Kidney epithelial cell (primary cell): Measurements from ENCODE around the gene RPL7L1. TPM values are rescaled to one million over a fixed set of nuclear protein-coding genes. Genes with fewer than 3 reads are reported as not detected.

ENCODE experiments used
- DNase-seq: peaks from one replicate; pipeline ENCODE4 v3.0.0-alpha.2; 2010; ENCODE audit warnings: low read depth
- H3K27me3 ChIP-seq: 2 replicates; pipeline ENCODE4 v1.6.0; 2011; ENCODE audit warnings: low read length; ENCODE audit not compliant: control insufficient read depth, insufficient read depth
- H3K36me3 ChIP-seq: 2 replicates; pipeline ENCODE4 v1.5.1; 2011; ENCODE audit warnings: low read length; ENCODE audit not compliant: control insufficient read depth, insufficient read depth
- H3K4me3 ChIP-seq: 2 replicates; pipeline ENCODE4 v1.5.1; 2011; ENCODE audit warnings: low read depth, mild to moderate bottlenecking, control low read depth, low read length
- total RNA-seq: library from RNA; depleted of rRNA; stranded (reverse); fragments of >200 nt; gene quantifications from 2 replicates; pipeline ENCODE4 v1.2.3, GENCODE V29; 2015
- TF ChIP-seq, protein P1 (sequence below): IDR thresholded peaks from 2 replicates; pipeline ENCODE4 v1.5.1; 2011; ENCODE audit warnings: mild to moderate bottlenecking, moderate library complexity, low read length, control low read depth, inconsistent platforms; ENCODE audit not compliant: insufficient read depth, poor library complexity, severe bottlenecking

Gene RPL7L1
- total RNA-seq, 1 donor from 2014 or later: 107 TPM

DNA sequence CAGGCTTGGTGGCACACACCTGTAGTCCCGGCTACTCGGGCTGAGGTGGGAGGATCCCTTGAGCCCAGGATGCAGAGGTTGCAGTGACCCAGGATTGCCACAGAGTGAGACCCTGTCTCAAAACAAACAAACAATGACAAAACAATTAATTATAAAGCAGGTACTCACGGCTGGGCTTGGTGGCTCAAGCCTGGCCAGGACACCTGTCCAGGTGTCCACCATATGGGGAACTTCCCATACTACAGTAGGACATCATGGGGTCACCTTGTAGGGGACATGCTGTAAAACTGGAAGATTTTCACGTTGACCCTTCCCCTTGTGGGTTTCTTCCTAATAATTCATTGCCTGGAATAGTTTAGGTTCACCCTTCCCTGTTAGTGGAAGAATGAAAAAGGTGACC is 30.7 kb upstream of the RPL7L1 start:
- Histone ChIP-seq H3K27me3 (no peaks in the 10 kb centered on the region), H3K36me3 (no peaks in the 10 kb centered on the region), H3K4me3 (no peak overlapping the region)
- DNase-seq: no peak
- TF ChIP-seq, protein P1, sequence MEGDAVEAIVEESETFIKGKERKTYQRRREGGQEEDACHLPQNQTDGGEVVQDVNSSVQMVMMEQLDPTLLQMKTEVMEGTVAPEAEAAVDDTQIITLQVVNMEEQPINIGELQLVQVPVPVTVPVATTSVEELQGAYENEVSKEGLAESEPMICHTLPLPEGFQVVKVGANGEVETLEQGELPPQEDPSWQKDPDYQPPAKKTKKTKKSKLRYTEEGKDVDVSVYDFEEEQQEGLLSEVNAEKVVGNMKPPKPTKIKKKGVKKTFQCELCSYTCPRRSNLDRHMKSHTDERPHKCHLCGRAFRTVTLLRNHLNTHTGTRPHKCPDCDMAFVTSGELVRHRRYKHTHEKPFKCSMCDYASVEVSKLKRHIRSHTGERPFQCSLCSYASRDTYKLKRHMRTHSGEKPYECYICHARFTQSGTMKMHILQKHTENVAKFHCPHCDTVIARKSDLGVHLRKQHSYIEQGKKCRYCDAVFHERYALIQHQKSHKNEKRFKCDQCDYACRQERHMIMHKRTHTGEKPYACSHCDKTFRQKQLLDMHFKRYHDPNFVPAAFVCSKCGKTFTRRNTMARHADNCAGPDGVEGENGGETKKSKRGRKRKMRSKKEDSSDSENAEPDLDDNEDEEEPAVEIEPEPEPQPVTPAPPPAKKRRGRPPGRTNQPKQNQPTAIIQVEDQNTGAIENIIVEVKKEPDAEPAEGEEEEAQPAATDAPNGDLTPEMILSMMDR: no peak

DNA sequence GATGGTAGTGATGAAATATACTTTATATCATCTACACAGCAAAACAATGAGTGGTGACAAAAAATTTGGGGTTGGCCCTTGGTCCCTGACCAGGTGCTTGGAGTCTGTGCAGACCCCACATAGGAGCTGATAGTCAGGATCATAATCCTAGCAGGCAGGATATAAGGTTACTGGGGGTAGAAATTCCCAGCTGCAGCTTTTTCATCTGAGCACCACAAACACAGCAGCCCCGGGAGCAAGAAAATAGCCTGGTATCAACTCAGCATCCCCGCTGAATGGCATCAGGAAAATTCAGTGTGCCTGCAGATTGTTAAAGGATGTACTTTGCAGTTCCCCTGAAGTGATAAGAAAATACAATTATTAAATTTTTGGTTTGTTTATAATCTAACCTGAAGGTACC is 27.8 kb upstream of the RPL7L1 start:
- Histone ChIP-seq H3K36me3 (no peaks in the 10 kb centered on the region), H3K27me3 (no peaks in the 10 kb centered on the region), H3K4me3 (no peak overlapping the region)
- no peak for DNase-seq
- TF ChIP-seq, protein P1: no peak

DNA sequence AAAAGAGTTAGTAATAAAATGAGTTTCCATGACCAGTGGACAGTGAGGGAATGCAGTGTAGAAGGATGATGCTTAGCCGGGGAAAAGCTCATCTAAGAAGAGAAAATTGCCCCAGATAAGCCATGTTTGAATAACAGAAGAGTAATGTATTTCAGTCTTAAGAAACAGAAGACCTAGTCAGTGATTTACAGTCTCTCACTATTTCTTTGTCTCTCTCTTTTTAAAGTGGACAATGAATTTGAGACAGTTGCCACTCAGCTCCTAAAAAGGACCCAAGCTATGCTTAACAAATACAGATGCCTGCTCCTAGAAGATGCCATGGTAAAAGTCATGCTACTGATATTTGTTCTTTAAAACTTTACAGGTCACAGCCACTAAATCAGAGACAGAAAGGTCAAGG is 19.4 kb upstream of the RPL7L1 start:
- TF ChIP-seq, protein P1: no peak
- no peak for DNase-seq
- H3K4me3 ChIP-seq: no peak overlapping the region
- H3K27me3 ChIP-seq: no peaks in the 10 kb centered on the region
- no peaks in the 10 kb centered on the region for H3K36me3 ChIP-seq

DNA sequence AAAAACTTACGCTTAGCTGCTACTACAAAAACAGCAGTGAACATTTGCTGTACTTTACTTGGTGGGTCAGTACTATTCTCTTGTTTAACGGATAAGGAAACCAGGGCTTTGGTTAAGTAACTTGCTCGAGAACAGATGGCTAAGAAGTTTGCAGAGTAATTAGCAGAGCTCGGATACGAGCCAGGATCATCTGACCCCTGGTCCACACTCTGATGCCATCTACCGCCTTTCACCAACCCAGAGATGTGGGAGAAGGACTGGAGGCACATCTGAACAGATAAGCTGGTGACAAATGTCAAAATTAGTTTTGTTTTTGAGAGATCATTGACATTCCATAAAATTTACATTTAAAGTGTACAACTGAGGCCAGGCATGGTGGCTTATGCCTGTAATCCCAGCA is 18.9 kb upstream of the RPL7L1 start:
- Histone ChIP-seq H3K36me3 (no peaks in the 10 kb centered on the region), H3K27me3 (no peaks in the 10 kb centered on the region), H3K4me3 (no peak overlapping the region)
- TF ChIP-seq, protein P1: no peak
- DNase-seq: no peak

DNA sequence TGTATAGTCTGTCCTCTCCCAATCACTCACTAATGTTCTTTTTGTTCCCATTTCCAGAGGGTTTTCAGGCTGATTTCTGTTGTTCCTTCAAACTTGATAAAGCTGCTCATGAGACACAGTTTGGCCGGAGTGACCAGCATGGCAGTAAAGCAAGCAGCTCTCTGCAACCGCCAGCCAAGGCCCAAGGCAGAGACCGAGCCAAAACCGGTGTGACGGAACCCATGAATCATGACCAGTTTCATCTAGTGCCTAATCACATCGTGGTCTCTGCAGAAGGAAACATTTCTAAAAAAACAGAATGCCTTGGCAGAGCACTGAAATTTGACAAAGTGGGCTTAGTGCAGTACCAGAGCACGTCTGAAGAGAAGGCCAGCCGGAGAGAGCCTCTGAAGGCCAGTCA is 14.8 kb upstream of the RPL7L1 start:
- Histone ChIP-seq H3K36me3 (no peaks in the 10 kb centered on the region), H3K27me3 (no peaks in the 10 kb centered on the region), H3K4me3 (no peak overlapping the region)
- DNase-seq: no peak
- TF ChIP-seq, protein P1: no peak

DNA sequence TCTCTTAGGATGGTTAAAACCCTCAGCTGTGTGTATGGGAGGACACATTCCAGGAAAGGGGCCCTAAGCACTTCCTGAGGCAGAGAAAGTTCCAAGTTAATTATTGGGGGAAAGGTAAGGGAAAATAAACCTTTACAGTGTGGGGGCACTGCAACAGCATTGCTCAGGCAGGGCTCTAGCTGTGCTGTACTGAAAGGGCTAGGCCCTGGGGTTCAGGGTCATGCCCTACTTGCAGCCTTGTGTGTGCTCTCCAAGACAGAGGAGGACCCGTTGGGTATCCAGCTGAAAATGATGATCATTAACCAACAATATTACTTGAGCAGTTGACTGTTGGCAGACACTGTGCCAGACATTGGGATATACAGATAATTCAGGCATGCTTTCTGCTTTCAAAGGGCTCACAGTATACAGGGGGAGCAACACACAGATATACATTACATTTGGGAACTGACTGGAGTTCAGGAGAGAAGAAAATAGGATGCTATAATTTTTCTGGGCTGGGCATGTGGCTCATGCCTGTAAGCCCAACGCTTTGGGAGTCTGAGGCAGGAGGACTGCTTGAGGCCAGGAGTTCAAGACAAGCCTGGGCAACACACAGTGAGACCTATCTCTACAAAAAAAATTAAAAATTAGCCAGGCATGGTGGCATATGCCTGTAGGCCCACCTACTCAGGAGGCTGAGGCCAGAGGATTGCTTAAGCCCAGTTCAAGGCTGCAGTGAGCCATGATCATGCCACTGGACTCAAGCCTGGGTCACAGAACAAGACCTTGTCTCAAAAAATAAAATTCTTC is 9.1 kb upstream of the RPL7L1 start:
- H3K27me3 ChIP-seq: no peaks in the 10 kb centered on the region
- H3K4me3 ChIP-seq: no peak overlapping the region
- no peak for DNase-seq
- no peaks in the 10 kb centered on the region for H3K36me3 ChIP-seq
- TF ChIP-seq, protein P1: no peak
